GM21381 (cell line): ENCODE results near the gene RPS6KC1.
A peak's percentile ranks its signal among the peaks of the same experiment; 100 is the strongest.
"Not testable (repeated sequence)": the region's sequence is repeated elsewhere in the genome, so short reads cannot be mapped to it uniquely, and the experiment has no call there.

Source experiments
- ATAC-seq: cut with Tn5 transposase; IDR thresholded peaks from one replicate; pipeline ENCODE4 v1.9.1; 2021; ENCODE audit warnings: mild to moderate bottlenecking, moderate library complexity; ENCODE audit not compliant: unreplicated experiment

RPS6KC1 gene

DNA sequence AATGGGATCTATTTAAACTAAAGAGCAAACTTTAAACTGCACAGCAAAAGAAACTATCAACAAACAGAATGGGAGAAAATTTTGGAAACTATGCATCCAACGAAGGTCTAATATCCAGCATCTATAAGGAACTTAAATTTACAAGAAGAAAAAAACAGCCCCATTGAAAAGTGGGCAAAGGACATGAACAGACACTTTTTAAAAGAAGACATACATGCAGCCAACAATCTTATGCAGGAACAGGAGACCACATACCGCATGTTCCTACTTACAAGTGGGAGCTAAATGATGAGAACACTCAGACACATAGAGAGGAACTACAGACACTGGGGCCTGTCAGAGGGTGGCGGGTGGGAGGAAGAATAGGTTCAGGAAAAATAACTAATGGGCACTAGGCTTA lies 149.6 kb downstream of the RPS6KC1 start:
- no peak for ATAC-seq

DNA sequence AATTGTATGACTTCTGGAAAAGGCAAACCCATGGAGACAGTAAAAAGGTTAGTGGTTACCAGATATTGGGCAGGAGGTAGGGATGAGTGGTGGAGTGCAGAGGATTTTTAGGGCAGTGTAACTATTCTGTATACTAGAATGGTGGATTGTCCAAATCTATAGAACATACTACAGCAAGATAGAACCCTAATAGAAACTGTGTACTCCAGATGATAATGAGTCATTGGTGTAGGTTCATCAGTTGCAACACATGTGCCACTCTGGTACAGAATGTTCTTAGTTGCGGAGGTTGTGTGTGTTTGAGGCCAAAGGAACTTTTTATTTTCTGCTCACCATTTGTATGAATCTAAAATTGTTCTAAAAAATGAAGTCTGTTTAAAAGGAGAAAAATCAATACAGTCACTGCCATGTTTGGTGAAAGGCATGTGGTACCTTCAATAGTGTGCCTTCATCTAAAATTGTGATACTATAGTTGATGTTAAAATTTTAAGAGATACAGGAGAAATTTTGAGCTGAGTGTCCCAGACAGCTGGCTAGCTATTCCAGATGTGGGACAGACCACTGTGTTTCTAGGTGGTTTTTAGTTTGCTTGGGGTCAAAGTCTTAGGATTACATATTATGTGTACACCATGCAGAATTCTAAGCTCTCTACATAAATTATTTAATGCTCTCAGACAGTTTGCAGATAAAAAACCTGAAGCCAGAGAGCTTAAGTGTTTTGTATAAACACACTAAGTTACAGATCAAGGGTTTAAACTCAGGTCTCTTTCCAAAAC lies 150.5 kb downstream of the RPS6KC1 start:
- no peak for ATAC-seq

DNA sequence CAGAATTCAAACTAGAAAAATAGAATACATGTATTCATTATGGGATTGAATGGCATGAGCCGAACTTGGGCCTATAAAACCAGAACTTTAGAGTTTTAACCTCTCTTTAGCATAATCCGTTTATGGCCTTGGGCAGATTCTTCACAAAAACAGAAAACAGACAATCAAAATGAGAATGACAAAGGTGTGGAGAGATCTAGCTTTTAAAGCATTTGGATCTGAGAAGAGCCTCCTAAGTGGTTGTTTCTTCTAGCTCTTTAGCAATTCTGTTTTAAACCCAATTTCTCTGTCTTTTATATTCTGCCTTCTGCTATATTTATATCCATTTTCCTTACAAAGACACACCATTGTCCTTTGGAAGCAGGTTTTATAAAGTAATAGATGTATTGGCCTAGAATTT lies 160.2 kb downstream of the RPS6KC1 start:
- no peak for ATAC-seq

DNA sequence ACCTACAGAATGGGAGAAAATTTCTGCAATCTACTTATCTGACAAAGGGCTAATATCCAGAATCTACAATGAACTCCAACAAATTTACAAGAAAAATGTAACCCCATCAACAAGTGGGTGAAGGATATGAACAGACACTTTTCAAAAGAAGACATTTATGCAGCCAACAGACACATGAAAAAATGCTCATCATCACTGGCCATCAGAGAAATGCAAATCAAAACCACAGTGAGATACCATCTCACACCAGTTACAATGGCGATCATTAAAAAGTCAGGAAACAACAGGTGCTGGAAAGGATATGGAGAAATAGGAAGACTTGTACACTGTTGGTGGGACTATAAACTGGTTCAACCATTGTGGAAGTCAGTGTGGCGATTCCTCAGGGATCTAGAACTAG lies 168.0 kb downstream of the RPS6KC1 start:
- ATAC-seq = not testable (repeated sequence)

DNA sequence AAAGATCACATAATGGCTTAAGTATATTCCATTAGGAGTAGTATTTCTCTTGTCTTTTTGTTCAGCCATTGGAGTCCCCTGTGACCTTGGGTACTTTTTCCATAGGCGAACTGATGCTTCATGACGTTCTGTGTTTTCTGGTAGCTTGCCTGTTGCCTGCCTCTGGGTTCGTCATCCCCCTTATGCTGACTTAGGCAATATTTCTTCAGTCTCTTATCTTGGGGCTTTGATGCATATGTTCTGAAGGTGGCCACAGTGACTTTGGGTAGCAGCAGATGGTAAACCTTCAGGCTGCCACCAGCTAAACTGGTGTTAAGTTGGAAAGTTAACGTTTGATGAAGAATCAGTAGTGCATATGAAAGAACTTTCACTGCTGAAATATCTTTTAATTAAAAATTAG lies 170.2 kb downstream of the RPS6KC1 start:
- no peak for ATAC-seq

DNA sequence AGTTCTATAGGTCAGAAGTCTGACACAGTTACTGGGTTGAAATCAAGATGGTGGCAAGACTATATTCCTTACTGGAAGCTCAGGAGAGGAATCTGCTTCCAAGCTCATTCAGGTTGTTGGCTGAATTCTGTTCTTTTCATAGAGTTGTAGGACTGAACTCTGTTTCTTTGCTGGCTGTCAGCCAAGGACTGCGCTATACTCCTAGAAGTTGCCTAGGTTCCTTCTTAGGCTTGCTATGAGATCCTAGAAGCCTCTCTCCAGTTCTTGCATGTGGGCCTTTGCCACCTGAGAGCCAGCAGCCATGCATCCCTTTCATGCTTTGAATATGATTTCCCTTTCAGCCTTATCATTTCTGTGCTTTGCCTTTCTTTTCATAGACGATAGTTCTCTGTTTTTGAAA lies 176.4 kb downstream of the RPS6KC1 start:
- ATAC-seq = no peak

DNA sequence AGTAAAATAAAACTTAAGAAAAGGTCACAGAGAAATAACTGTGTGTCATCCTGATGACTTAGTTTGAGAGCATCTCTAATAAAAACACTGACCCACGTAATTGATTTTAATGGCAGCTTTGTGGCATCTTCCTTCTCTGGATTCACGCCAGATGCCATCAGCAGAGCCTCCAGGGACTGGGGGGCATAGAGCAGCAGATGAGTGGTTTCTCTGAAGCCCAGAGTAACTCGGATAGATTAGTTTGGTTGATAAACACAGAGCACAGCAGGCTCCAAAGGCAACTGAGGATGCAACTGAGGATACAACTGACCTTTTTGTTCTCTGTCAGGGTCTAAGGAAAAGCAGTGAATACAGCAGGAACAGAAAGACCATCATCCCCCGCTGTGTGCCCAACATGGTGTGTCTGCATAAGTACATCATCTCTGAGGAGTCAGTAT lies 180.8 kb downstream of the RPS6KC1 start:
- ATAC-seq = no peak

DNA sequence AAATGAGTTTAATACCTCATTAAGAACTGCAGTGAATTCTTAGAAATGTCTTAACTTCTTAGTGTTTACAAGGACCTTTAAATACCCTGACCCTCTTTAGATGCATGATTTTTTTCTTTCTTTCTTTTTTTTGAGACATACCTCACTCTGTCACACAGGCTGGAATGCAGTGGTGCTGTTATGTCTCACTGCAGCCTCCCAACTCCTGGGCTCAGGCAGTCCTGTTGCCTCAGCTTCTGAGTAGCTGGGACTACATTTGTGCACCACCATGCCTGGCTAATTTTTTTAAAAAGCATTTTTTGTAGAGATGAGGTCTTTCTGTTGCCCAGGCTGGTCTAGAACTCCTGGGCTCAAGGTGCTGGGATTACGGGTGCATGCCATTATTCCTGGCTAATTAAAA lies 191.8 kb downstream of the RPS6KC1 start:
- no peak for ATAC-seq

DNA sequence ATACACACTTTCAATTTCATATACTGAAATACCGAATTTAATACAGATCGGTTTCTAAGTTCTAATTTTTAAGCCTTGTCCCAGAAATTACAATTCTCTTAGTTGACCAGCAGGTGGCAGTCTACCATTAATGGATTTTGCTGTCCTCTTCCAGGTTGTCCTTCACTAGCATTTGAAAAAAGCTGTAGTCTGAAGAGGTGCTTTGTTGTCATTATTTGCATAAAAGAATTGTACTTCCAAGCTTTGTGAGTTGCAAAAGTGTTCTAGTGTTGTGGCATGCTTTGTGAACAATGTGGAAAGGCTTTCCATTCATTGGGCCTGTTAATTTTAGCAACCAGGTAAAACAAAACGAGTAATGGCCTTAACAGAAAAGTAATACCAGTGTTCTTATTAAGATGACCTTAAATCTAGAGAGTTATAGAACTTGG lies 193.6 kb downstream of the RPS6KC1 start:
- ATAC-seq = peak; percentile 48

DNA sequence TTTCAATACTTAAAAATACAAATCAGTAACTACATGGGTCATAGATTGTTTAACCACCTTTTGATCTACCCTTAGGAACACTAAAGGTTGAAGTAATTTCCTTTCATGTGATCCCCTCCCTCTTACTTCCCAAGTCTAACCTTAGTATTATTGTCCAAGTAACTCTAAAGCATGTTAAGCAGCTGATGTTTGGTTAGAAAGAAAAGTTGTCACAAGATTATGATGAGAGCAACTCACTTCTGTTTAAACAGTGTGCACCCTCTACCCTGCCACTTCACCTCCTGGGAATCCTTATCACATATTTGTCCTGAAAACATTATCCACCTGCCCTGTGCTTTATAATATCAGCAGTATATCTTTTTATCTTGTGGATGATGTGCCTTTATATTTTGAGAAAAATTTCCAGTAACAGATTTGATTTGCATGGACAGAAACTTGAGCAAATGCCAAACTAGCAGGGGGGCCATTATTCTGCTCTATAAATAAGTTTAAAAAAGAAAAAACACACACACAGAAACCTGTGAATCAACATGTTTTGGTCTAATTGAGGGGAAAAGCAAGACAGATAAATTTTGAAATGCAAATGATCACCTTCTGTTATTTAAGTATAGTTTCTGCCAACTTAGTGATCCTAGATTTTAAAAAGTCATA lies 194.3 kb downstream of the RPS6KC1 start:
- no peak for ATAC-seq

- ATAC-seq = no peak
Observed at GRCh38 chr1:213247038-213247437, 196.0 kb downstream of the RPS6KC1 start.

- no peak for ATAC-seq
Observed at GRCh38 chr1:213249395-213249794, 198.4 kb downstream of the RPS6KC1 start.

DNA sequence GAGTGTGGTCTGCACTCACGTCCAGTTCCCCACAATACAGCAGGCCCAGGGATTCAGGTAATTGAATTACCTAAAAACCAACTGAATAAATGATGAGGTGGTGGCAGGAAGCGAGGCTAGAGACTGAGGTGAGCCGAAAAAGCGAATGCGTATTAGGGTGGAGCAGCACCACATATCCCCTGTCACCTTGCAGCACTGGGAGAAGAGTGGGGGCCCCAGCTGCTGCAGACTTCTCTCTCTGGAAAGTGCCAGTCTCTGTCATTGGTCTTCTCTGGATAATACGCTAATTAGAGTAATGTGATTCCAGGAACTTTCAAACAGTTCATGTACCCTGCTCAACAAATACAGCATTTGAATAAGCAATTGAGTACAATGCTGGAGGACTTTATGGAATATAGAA lies 199.0 kb downstream of the RPS6KC1 start:
- ATAC-seq = no peak

- no peak for ATAC-seq
Observed at GRCh38 chr1:213250446-213250845, 199.4 kb downstream of the RPS6KC1 start.

- ATAC-seq = no peak
Observed at GRCh38 chr1:213251972-213252371, 200.9 kb downstream of the RPS6KC1 start.

DNA sequence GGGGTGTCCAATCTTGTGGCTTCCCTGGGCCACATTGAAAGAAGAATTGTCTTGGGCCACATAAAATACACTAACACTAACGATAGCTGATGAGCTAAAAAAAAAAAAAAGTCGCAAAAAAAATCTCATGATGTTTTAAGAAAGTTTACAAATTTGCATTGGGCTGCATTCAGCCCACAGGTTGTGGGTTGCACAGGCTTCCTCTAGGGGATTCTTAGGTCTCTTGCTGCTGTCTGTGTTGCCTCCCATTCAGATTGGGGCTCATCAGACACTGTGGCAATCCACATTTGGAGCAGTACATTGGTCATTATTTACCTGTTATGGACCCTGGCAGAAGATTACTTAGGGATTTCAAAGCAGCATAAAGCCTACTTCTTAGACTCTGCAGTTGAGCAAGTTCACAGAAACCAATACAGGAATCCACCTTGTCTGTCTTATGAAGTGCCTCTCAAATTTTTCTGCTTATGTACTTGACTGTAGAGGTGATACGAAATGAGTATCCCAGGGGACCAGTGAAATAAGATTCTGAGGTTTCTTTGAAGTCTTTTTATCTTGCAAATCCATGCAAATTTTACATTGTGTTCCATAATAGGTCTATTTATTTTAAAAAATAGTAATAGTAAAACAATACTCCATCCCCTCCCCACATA lies 205.5 kb downstream of the RPS6KC1 start:
- ATAC-seq = peak; percentile 64

- no peak for ATAC-seq
Observed at GRCh38 chr1:213260311-213261075, 209.5 kb downstream of the RPS6KC1 start.

GRCh38 chr1:213264531-213264930 lies 213.5 kb downstream of the RPS6KC1 start:
- ATAC-seq = no peak

GRCh38 chr1:213266983-213267772 lies 216.1 kb downstream of the RPS6KC1 start:
- no peak for ATAC-seq

DNA sequence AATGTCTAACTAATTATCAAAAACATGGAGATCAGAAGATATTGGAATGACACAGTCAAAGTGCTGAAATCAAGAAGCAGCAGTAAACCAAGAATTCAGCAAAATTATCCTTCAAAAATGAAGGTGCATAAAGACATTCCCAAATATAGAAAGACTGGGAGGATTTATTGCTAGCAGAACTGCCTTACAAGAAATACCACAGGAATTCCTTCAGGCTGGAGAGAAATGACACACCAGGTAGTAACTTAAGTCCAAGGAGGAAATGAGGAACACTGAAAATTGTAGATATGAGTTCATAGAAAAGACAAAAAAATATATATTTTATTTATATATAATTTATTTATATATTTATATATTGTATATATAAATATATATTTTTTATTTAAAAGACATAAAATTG lies 217.2 kb downstream of the RPS6KC1 start:
- no peak for ATAC-seq
